Activated naive CD4-positive, alpha-beta T cell treated with anti-CD3 and anti-CD28 coated beads, Interleukin-2, amount 10 ng/mL, durations not matched to agents 7 days and 5 days (primary cell): ENCODE data around the gene VTCN1.

Experiments
- CTCF ChIA-PET: fragments of 350-600 bp; sonication (Branson Sonifier 250); formaldehyde crosslinking; loops from one replicate; lab custom pipeline; 2021; ENCODE audit warnings: antibody characterized with exemption; lab: Charles Lee
- DNase-seq: peaks from one replicate; pipeline ENCODE4 v3.0.0-alpha.2; 2020
- H3K27ac Mint-ChIP-seq: one replicate; pipeline ENCODE4 v1.8.0; 2021; ENCODE audit warnings: mild to moderate bottlenecking, moderate library complexity, mixed read lengths
- H3K27me3 Mint-ChIP-seq: one replicate; pipeline ENCODE4 v1.8.0; 2021; ENCODE audit warnings: mild to moderate bottlenecking, mixed read lengths
- H3K36me3 Mint-ChIP-seq: one replicate; pipeline ENCODE4 v1.8.0; 2021; ENCODE audit warnings: mixed read lengths
- H3K4me1 Mint-ChIP-seq: one replicate; pipeline ENCODE4 v1.8.0; 2021; ENCODE audit warnings: mixed read lengths
- H3K4me3 Mint-ChIP-seq: one replicate; pipeline ENCODE4 v1.8.0; 2021; ENCODE audit warnings: mild to moderate bottlenecking, moderate library complexity, mixed read lengths
- H3K9me3 Mint-ChIP-seq: one replicate; pipeline ENCODE4 v1.8.0; 2021; ENCODE audit warnings: mixed read lengths

VTCN1 gene

DNA sequence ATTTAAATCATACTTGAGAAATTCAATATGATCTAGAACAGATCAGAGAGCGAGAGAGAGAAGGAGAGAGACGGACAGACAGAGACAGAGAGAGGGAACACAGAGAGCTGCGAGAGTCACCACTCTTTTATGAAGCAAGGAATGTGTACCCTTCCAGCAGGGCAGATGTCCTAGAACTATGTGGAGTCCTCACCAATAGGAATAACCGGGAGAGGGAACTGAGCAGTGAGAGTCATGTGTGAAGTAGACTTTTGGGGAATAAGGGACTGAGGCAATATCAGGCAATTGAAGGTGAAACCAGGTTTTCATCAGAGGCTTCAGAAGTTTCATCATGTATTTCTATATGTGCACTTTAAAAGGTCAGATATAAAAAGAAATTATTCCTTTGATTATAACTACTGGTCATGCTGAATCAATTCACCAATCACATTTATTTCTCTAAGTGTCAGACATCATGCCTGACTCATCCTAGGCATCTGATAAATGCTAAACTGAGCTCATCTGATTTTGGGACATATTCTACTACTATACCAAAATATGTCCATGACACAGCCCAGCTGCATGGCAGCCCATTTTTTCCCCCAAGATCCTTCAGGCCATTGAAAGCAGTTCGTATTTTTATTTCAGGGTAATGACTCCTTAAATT lies 22.4 kb downstream of the VTCN1 start:
- H3K27ac Mint-ChIP-seq = no peak overlapping the region
- H3K36me3 Mint-ChIP-seq = no peaks in the 10 kb centered on the region
- H3K4me1 Mint-ChIP-seq = no peaks in the 10 kb centered on the region
- CTCF ChIA-PET = no interaction called here
- H3K4me3 Mint-ChIP-seq = no peak overlapping the region
- H3K27me3 Mint-ChIP-seq = peaks cover 20% of the 10 kb centered on the region
- no peak for DNase-seq
- H3K9me3 Mint-ChIP-seq = no peaks in the 10 kb centered on the region

DNA sequence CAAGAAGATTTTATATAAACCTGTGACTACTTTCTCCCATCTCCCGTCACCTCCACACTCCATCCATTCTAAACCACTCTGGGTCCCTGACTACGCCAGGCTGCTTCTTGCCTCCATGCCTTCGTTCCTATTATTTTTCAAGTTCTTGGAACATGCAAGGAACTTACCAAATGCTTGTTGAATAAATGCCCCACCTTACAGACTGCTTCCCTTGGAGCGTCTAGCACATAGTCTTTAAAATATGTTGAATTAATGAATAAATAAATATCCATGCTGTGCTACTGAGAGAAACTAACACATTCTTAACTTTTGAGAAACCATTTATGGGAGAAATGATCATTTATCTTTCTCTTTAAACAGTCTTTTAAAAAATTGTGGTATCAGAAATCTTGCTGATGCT lies 27.6 kb downstream of the VTCN1 start:
- H3K9me3 Mint-ChIP-seq = no peaks in the 10 kb centered on the region
- CTCF ChIA-PET = no interaction called here
- peaks cover 6% of the 10 kb centered on the region for H3K27me3 Mint-ChIP-seq

DNA sequence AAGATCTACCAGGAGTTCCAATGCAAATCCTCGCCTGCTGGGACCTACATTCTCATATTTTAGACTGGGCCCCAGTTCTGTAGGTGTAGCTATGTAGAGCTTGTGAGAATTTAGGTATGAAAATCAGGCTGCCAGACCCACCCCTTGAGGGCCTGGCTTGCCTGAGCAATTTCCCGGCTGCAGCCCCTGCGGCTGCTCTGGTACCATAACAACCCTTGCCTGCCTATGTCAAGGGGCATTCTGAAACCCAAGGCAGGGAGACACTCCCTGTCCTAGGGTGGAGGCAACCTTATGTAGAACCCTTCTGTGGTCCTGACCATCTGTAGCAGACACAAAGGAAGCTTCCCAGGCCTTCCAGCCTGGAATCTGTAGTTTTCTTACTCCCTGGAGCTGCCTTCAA lies 28.4 kb downstream of the VTCN1 start:
- Mint-ChIP-seq H3K9me3 (no peaks in the 10 kb centered on the region), H3K36me3 (no peaks in the 10 kb centered on the region)

More for the DNA sequence above, 27.6 kb downstream of the VTCN1 start:
- Mint-ChIP-seq H3K36me3 (no peaks in the 10 kb centered on the region), H3K4me3 (no peak overlapping the region), H3K27ac (no peak overlapping the region), H3K4me1 (no peaks in the 10 kb centered on the region)
- DNase-seq = no peak

DNA sequence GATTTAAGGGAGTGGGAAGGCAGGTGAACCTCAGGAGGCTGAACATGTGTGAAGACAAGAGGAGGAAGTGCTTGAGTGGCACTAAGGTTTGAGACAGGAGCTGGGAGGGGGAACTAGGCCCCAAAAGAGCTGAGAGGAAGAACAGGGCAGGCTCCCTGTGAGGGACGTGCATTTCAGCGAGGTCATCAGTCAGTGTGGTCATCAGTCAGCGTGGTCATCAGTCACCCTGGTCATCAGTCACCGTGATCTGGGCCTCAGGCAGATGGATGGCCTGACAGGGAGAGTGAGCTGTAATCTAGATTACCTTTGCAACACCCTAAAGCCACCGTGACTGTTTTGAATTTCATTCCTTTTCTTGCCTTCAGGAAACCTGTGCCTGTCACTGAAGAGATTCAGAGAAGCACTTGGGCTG lies 29.1 kb downstream of the VTCN1 start:
- CTCF ChIA-PET = no interaction called here
- no peak overlapping the region for H3K27ac Mint-ChIP-seq
- H3K36me3 Mint-ChIP-seq = no peaks in the 10 kb centered on the region
- H3K4me1 Mint-ChIP-seq = no peaks in the 10 kb centered on the region
- no peak overlapping the region for H3K4me3 Mint-ChIP-seq
- no peak for DNase-seq
- no peaks in the 10 kb centered on the region for H3K9me3 Mint-ChIP-seq
- H3K27me3 Mint-ChIP-seq = peaks cover 7% of the 10 kb centered on the region

More for the DNA sequence above, 28.4 kb downstream of the VTCN1 start:
- DNase-seq = no peak
- Mint-ChIP-seq H3K4me3 (no peak overlapping the region), H3K27me3 (peaks cover 4% of the 10 kb centered on the region), H3K27ac (no peak overlapping the region), H3K4me1 (no peaks in the 10 kb centered on the region)
- CTCF ChIA-PET = no interaction called here

DNA sequence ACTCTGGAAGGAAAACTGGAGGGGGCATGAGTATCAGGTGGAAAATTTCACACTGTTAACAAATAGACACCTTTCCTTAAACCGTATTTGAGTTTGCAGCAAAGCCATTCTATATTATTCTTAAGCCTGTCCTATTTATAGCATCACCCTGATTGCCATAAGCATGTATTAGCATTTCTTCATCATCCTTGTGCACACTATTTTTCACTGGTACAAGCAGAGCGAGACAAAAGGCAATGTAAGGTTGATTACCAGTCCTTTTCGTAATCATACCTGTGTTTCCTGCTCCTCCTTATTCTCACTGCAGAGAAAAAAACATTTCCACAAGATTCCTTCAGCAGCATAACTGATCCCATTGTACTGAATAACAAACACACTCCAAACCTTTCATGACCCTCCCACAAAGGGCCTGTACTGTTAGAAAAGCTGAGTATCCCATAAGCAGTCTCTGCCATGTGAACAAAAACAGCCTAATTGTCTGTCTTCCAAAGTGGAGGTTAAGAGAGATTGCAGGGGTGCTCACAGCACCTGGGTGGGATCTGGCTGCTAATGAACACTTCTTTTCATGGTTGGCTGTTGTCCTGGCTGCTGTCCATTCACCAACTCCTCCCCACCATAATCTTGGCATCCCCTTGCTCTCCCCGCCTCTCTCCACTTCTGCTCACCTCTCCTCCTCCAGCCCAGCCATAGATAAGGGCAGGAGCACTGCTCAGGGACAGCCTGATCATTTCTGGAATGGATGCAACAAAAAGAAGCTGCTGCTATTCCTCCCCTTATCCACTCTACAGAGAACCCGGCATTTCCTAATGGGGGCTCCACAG lies 30.4 kb downstream of the VTCN1 start:
- no peak for DNase-seq
- Mint-ChIP-seq H3K9me3 (no peaks in the 10 kb centered on the region), H3K4me1 (no peaks in the 10 kb centered on the region), H3K4me3 (no peak overlapping the region), H3K27me3 (peaks cover 7% of the 10 kb centered on the region), H3K36me3 (no peaks in the 10 kb centered on the region), H3K27ac (no peak overlapping the region)
- CTCF ChIA-PET = no interaction called here

DNA sequence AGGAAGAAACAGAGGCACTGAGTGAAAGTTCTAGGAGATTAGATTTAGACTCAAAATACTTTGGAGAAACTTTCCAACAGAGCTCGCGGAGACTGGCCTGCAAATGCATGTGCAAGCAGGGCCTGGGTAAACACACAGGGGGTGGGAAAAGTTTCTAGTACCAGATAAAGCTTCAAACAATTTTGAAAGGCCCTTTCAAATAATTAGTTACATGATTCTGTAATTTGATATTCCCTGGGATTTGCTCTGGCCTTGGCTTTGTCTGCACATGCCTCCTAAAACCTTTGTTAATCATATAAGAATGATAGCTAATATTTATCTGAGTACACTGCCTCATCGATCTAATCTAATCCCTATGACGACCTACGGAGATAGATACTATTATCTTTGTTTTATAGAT lies 31.3 kb downstream of the VTCN1 start:
- no peak overlapping the region for H3K4me3 Mint-ChIP-seq
- H3K9me3 Mint-ChIP-seq = no peaks in the 10 kb centered on the region
- CTCF ChIA-PET = no interaction called here
- H3K36me3 Mint-ChIP-seq = no peaks in the 10 kb centered on the region
- H3K27me3 Mint-ChIP-seq = peaks cover 4% of the 10 kb centered on the region
- no peak overlapping the region for H3K27ac Mint-ChIP-seq
- H3K4me1 Mint-ChIP-seq = no peaks in the 10 kb centered on the region
- no peak for DNase-seq

DNA sequence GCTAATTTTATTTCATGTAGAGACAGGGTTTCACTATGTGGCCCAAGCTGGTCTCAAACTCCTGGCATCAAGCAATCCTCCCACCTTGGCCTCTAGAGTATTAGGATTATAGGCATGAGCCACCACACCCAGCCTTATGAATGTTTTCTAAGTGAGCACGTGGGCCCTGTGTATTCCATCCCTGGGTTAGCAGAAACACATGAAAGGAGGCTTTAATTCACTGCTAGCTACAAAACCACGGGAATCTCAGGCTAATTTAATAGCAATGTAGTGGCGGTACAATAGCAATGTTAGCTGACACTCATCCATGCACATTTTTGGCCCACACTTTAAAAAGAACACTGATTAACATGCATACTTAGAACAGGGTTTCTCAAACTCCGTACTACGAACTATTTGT lies 32.0 kb downstream of the VTCN1 start:
- Mint-ChIP-seq H3K36me3 (no peaks in the 10 kb centered on the region), H3K27me3 (peaks cover 4% of the 10 kb centered on the region), H3K4me1 (no peaks in the 10 kb centered on the region), H3K4me3 (no peak overlapping the region), H3K27ac (no peak overlapping the region), H3K9me3 (no peaks in the 10 kb centered on the region)
- CTCF ChIA-PET = no interaction called here
- no peak for DNase-seq

DNA sequence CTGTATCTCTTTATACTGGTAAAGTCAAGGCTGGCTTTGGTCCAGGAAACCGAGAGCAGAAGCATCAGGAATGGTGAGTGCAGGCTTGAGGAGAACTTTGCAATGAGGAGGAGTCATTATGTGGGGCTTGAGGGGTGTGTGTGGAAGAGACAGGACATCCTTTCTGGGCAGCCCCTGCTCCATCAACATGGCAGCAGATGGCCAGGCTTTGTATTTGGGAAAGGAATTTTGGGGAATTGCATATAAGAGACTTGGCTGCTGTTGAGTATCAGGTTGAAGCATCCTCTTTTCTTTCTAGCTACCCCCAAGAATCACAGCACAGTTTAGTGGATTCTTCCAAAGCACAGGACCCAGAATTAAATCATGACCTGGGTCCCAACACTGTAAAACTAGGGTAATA lies 33.4 kb downstream of the VTCN1 start:
- H3K27me3 Mint-ChIP-seq = peaks cover 4% of the 10 kb centered on the region
- no peaks in the 10 kb centered on the region for H3K36me3 Mint-ChIP-seq
- CTCF ChIA-PET = no interaction called here
- no peak for DNase-seq
- H3K4me1 Mint-ChIP-seq = no peaks in the 10 kb centered on the region
- H3K4me3 Mint-ChIP-seq = no peak overlapping the region
- no peak overlapping the region for H3K27ac Mint-ChIP-seq
- H3K9me3 Mint-ChIP-seq = no peaks in the 10 kb centered on the region

DNA sequence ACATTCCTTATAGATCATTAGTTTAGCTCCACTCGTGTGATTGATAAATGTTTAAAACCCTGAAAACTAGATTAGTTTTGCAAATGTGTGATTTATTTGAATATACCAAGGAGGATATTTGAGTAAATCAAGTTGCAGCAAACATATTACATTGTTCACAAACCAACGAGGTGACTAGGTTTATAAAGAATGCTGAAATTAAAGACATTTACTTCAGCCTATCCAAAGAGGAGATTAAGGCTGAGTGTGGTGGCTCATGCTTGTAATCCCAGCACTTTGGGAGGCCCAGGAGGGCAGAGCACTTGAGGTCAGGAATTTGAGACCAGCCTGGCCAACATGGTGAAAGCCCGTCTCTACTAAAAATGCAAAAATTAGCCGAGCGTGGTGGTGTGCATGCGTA lies 34.1 kb downstream of the VTCN1 start:
- H3K27ac Mint-ChIP-seq = no peak overlapping the region
- H3K9me3 Mint-ChIP-seq = no peaks in the 10 kb centered on the region
- no peak overlapping the region for H3K4me3 Mint-ChIP-seq
- DNase-seq = no peak
- H3K4me1 Mint-ChIP-seq = no peaks in the 10 kb centered on the region
- CTCF ChIA-PET = no interaction called here
- H3K36me3 Mint-ChIP-seq = no peaks in the 10 kb centered on the region
- H3K27me3 Mint-ChIP-seq = peaks cover 4% of the 10 kb centered on the region

DNA sequence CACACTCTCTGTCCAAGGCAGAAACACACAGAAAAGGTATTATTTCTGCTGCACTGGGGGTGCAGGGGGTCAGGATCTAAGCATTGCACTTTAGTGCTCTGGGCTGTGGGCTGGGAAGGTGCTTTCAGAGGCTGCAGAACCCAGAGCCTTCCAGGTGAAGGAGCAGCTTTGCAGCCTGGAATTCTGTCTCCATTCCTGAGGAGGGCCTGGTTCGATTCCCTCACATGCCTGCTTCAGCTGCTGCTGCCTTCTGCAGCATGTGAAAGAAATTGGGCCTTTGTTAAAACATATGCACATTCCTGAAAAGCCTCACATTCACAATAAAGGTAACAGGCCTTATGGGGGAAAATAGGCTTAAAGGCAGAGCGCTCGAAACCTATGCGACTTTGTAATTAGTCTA lies 35.9 kb downstream of the VTCN1 start:
- Mint-ChIP-seq H3K4me3 (no peak overlapping the region), H3K27me3 (peaks cover 4% of the 10 kb centered on the region), H3K9me3 (no peaks in the 10 kb centered on the region), H3K4me1 (no peaks in the 10 kb centered on the region), H3K27ac (no peak overlapping the region), H3K36me3 (no peaks in the 10 kb centered on the region)
- CTCF ChIA-PET = no interaction called here
- no peak for DNase-seq

DNA sequence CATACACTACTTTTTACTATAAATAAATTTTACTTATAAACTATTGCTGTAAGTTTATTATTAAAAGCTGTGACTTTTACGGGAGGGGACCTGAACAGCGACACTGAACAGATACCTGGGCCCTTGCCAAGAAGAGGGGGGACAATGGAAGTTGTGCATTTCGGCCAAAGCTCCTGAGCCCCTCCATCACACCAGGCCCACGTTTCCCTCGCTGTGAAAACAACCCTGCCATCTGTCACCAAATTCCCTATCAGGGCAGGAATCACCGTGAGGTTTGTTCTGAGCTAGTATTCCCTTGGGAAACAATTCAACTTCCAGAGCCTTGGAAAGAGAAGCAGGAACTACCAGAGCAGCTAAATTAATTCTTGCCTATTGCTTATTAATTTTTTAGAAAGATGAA lies 37.0 kb downstream of the VTCN1 start:
- no peak overlapping the region for H3K4me3 Mint-ChIP-seq
- no peaks in the 10 kb centered on the region for H3K36me3 Mint-ChIP-seq
- DNase-seq = no peak
- peaks cover 4% of the 10 kb centered on the region for H3K27me3 Mint-ChIP-seq
- H3K4me1 Mint-ChIP-seq = no peaks in the 10 kb centered on the region
- H3K9me3 Mint-ChIP-seq = no peaks in the 10 kb centered on the region
- CTCF ChIA-PET = no interaction called here
- no peak overlapping the region for H3K27ac Mint-ChIP-seq

DNA sequence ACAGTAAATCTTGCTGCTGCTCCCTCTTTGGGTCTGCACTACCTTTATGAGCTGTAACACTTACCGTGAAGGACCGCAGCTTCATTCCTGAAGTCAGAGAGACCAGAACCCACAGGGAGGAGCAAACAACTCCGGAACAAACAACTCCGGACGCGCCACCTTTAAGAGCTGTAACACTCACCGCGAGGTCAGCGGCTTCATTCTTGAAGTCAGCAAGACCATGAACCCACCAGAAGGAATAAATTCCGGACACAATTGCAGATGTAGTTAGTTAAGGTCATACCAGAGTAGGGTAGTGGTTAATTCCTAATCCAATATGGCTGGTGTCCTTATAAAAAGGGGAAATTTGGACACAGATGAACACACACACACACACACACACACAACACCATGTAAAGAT lies 37.7 kb downstream of the VTCN1 start:
- H3K27me3 Mint-ChIP-seq = peaks cover 4% of the 10 kb centered on the region
- CTCF ChIA-PET = no interaction called here
- H3K9me3 Mint-ChIP-seq = no peaks in the 10 kb centered on the region
- H3K4me3 Mint-ChIP-seq = no peak overlapping the region
- H3K27ac Mint-ChIP-seq = no peak overlapping the region
- H3K36me3 Mint-ChIP-seq = no peaks in the 10 kb centered on the region
- H3K4me1 Mint-ChIP-seq = no peaks in the 10 kb centered on the region
- no peak for DNase-seq

DNA sequence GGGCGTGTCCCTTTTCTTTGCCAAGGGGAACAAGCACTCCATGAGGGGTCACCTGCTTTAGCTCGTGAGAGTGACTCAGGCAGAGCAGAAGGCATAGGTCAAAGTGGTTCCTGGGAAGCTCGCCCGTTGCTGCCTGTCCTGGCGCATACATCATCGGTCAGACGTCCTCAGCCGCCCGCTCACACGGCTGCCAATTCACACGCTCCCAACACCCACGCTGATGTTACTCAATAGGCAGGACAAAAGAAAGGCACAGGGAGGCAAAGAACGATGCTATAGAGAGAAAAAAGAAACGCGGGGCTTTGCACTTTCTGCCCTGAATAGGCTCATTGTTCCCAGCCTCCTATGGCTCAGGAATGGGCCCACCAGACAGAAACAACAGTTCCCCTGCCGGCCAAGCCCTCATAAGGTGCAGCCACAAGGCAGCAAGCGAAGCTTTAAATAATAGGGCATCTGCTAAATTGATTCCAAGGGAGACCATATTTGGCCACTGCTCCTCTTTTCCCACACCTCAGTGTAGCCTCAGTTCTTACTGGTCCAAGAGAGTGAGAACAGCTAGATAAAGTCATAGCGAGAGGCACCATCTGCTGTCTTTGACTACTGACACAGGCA lies 38.7 kb downstream of the VTCN1 start:
- DNase-seq = no peak
- CTCF ChIA-PET = no interaction called here
- no peak overlapping the region for H3K27ac Mint-ChIP-seq
- H3K4me3 Mint-ChIP-seq = no peak overlapping the region
- no peaks in the 10 kb centered on the region for H3K9me3 Mint-ChIP-seq
- H3K27me3 Mint-ChIP-seq = peaks cover 10% of the 10 kb centered on the region
- H3K36me3 Mint-ChIP-seq = no peaks in the 10 kb centered on the region
- H3K4me1 Mint-ChIP-seq = no peaks in the 10 kb centered on the region

DNA sequence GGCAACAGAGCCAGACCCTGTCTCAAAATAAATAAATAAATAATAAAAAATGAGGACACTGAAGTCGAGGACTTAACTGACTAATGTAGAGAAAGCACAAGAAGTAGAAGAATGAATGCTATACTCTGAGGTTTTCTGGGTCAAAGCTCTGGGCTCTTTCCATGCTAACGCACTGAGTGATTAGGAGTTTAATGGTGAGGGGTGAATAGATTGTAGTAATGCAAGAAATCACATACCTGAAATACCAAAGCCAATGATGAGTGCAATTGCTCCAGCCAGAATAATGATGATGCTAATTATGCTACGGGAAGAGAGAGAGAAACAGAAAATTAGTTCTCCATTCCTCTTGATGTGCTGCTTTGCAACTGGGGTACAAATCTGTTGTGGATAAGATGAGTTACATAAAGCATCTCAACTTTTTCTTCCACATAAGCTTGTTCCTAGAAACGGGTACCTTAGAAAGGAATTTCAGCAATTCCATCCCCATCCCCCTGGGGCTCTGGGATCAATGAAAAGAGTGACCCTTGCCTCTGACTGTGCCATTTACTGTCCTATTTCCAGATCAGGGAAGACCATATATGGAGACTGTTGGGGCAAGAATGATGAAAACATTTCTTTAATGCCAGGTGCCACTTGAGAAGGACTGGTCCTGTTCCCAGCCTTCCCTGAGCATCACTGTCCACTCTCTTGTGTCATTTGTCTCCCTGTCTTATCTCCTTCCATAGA lies 40.7 kb downstream of the VTCN1 start:
- H3K4me3 Mint-ChIP-seq = no peak overlapping the region
- DNase-seq = no peak
- no peaks in the 10 kb centered on the region for H3K36me3 Mint-ChIP-seq
- CTCF ChIA-PET = no interaction called here
- H3K9me3 Mint-ChIP-seq = no peaks in the 10 kb centered on the region
- H3K27ac Mint-ChIP-seq = no peak overlapping the region
- no peaks in the 10 kb centered on the region for H3K4me1 Mint-ChIP-seq
- peaks cover 14% of the 10 kb centered on the region for H3K27me3 Mint-ChIP-seq
